ENCODE data around the gene ARHGAP5.

Gene ARHGAP5

GRCh38 chr14:32183151-32184058, 106.3 kb downstream of the ARHGAP5 start:
- no peak for DNase-seq (ENCODE audit: low read depth in 2 of 2)

- no peak for DNase-seq (ENCODE audit: low read depth in 2 of 2)
Measured at GRCh38 chr14:32185097-32185496, 108.0 kb downstream of the ARHGAP5 start.

GRCh38 chr14:32186248-32186647, 109.1 kb downstream of the ARHGAP5 start:
- no peak for DNase-seq (ENCODE audit: low read depth in 2 of 2)

- no peak for DNase-seq (ENCODE audit: low read depth in 2 of 2)
Measured at GRCh38 chr14:32189811-32190210, 112.7 kb downstream of the ARHGAP5 start.

- no peak for DNase-seq (ENCODE audit: low read depth in 2 of 2)
Measured at GRCh38 chr14:32190673-32191072, 113.6 kb downstream of the ARHGAP5 start.

GRCh38 chr14:32192712-32193373, 115.7 kb downstream of the ARHGAP5 start:
- DNase-seq (ENCODE audit: low read depth in 2 of 2) = no peak

GRCh38 chr14:32193532-32193931, 116.4 kb downstream of the ARHGAP5 start:
- no peak for DNase-seq (ENCODE audit: low read depth in 2 of 2)

GRCh38 chr14:32195636-32196035, 118.5 kb downstream of the ARHGAP5 start:
- no peak for DNase-seq (ENCODE audit: low read depth in 2 of 2)

- DNase-seq (ENCODE audit: low read depth in 2 of 2) = no peak
Measured at GRCh38 chr14:32197919-32198318, 120.8 kb downstream of the ARHGAP5 start.

GRCh38 chr14:32200368-32201192, 123.5 kb downstream of the ARHGAP5 start:
- no peak for DNase-seq (ENCODE audit: low read depth in 2 of 2)

- DNase-seq (ENCODE audit: low read depth in 2 of 2) = peak; percentile 37 to 52
Measured at GRCh38 chr14:32201193-32201815, 124.2 kb downstream of the ARHGAP5 start.

- no peak for DNase-seq (ENCODE audit: low read depth in 2 of 2)
Measured at GRCh38 chr14:32201816-32202490, 124.8 kb downstream of the ARHGAP5 start, which contains the start of gene RNU6-7. RNU6-7 (plus strand) TSS chr14:32202045.

- DNase-seq (ENCODE audit: low read depth in 2 of 2) = no peak
Measured at GRCh38 chr14:32202491-32202997, 125.4 kb downstream of the ARHGAP5 start.

GRCh38 chr14:32202998-32203882, 126.1 kb downstream of the ARHGAP5 start, which contains the start of gene RNU6-8:
RNU6-8 (minus strand) TSS chr14:32203269.
- DNase-seq (ENCODE audit: low read depth in 2 of 2) = peak; percentile 57 to 75

GRCh38 chr14:32203928-32204357, 126.8 kb downstream of the ARHGAP5 start:
- DNase-seq (ENCODE audit: low read depth in 2 of 2) = no peak

- no peak for DNase-seq (ENCODE audit: low read depth in 2 of 2)
Measured at GRCh38 chr14:32205554-32205953, 128.4 kb downstream of the ARHGAP5 start.

GRCh38 chr14:32205984-32206383, 128.9 kb downstream of the ARHGAP5 start:
- no peak for DNase-seq (ENCODE audit: low read depth in 2 of 2)

- DNase-seq (ENCODE audit: low read depth in 2 of 2) = no peak
Measured at GRCh38 chr14:32206552-32206951, 129.4 kb downstream of the ARHGAP5 start.

GRCh38 chr14:32208490-32208889, 131.4 kb downstream of the ARHGAP5 start:
- DNase-seq (ENCODE audit: low read depth in 2 of 2) = no peak

Data from stimulated activated CD8-positive, alpha-beta memory T cell treated with anti-CD3 and anti-CD28 coated beads, Interleukin-7, amount 100 ng/mL, for 1 hour (primary cell).